GM12874 (cell line): ENCODE measurements around the gene GMPPA.

Source experiments
- CTCF ChIP-seq: IDR thresholded peaks from 2 replicates; pipeline ENCODE4 v1.5.1; 2011; ENCODE audit warnings: low read depth, mild to moderate bottlenecking, control low read depth, low read length, moderate library complexity; ENCODE audit not compliant: insufficient read depth

The GMPPA gene

GRCh38 chr2:219509780-219510511 lies 11.3 kb downstream of the GMPPA start:
- TF ChIP-seq CTCF = peak; percentile 82

GRCh38 chr2:219510512-219511135 lies 11.9 kb downstream of the GMPPA start:
- TF ChIP-seq CTCF = no peak

GRCh38 chr2:219511547-219512325 lies 13.0 kb downstream of the GMPPA start:
- no peak for TF ChIP-seq CTCF

- no peak for TF ChIP-seq CTCF
Measured at GRCh38 chr2:219512524-219513216, 14.0 kb downstream of the GMPPA start.

GRCh38 chr2:219513787-219514186 lies 15.1 kb downstream of the GMPPA start:
- TF ChIP-seq CTCF = no peak

GRCh38 chr2:219514196-219514761 lies 15.6 kb downstream of the GMPPA start, which contains the start of gene ASIC4:
TSS of gene ASIC4 (plus strand) at chr2:219514482. CDS start at chr2:219514725, 243 bp downstream.
- TF ChIP-seq CTCF = no peak
